Measurements from ENCODE around the gene CHAD.
A peak's percentile ranks its signal among the peaks of the same experiment; 100 is the strongest.
"Not testable (repeated sequence)": the region's sequence is repeated elsewhere in the genome, so short reads cannot be mapped to it uniquely, and the experiment has no call there.

CHAD gene

GRCh38 chr17:50493744-50494143 is 25.1 kb upstream of the CHAD start:
- DNase-seq, result no peak

DNA sequence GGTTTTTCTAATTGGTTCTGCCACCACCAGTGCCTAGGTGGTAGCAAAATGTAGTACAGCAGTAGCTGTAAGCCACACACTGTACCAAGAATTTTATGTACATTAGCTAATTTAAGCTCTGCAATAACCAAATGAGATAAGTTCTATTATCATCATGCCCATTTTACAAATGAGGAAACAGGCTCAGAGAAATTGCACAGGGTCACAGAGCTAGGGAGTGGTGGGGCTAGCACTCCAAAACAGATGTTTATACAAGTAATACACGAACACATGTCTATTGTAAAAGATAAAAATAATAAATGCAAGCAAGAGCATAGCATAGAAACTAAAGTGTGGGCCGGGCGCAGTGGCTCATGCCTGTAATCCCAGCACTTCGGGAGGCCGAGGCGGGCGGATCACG is 23.5 kb upstream of the CHAD start:
- no peak for DNase-seq

DNA sequence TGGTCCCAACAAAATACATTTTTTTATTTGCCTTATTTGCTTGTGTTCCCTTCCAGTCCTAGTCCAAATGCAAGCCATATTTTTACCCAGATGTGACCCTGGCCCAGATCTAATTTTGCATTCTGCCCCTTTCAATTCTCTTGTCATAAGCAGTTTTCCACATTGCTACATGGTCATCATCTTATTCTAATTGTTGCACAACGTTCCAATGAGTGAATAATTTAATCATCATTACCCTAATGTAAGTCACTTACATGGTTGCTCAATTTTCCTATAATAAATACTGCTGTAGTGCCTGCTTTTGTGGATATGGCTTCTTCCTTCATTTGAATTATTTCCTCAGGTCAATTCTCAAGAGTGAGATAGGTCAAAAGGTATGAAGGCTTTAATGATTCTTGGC is 22.8 kb upstream of the CHAD start:
- DNase-seq, result no peak

- DNase-seq, result no peak
Observed at GRCh38 chr17:50488880-50489279, 20.2 kb upstream of the CHAD start.

- DNase-seq, result no peak
Observed at GRCh38 chr17:50487213-50488096, 18.8 kb upstream of the CHAD start.

DNA sequence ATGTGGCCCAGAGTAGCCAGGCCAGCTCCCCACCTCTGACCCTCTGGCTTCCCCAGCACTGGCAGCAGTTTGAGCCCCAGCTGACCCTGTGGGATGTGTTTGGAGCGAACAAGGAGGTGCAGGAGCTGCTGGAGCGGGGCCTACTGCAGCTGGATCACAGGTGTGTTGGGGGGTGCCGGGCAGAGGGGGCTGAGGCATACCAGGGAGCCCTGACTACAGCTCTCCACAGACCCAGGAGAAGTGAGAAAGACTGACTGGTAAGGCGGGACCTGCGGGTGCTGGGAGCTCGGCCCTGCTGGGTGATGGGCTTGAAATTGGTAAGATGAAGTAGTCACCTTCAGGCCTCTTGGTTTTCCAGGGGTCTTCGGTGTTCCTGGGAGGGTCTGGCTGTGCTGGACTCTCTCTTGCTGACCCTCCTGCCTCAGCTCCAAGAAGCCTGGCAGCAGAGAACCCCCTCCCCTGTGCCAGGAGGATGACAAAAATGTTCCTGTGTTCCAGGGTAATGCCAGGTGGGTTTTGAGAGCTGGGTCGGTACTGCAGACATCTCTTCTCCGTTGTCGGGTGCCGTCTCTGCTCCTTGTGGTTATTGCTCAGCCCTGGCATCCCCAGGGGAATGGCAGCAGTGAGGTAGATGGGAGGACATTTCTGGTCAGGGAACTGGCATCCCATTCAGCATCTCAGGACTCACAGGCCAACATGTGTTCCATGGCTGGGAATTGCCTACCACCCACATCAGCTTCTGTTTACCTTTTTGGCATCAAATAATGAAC is 15.9 kb upstream of the CHAD start:
- no peak for DNase-seq

- DNase-seq, result no peak
Observed at GRCh38 chr17:50483266-50483665, 14.6 kb upstream of the CHAD start.

DNA sequence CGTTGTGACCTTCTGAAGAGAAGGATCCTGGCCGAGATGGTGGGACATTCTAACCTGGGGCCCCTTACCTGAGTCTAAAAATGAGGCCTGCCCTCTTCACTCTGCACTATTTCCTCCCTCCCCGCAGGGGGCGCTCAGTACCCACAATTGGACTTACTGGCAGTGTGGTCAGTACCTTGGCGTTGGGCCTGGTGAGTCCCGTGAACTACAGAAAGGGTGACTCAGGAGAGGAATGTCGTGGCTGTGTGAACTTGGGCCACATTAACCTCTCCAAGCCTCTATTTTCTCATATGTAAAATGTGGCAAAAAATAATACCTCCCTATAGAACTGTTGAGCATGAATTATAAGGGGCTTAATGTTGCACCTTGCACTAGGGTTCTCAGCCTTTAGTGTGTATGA is 13.8 kb upstream of the CHAD start:
- DNase-seq, result peak; percentile 85 to 93

DNA sequence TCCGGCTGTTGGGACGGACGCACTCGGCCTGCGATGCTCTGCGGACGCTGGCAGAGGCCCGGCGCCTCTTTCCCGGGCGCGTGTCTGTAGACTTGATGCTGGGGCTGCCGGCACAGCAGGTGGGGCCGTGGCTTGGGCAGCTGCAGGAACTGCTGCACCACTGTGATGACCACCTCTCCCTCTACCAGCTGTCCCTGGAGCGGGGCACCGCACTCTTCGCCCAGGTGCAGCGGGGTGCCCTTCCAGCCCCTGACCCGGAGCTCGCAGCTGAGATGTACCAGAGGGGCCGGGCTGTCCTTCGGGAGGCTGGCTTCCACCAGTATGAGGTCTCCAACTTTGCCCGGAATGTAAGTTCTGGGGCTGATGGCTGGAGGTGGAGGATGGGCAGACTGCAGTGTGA is 13.4 kb upstream of the CHAD start:
- no peak for DNase-seq

- DNase-seq, result no peak
Observed at GRCh38 chr17:50481648-50482047, 13.0 kb upstream of the CHAD start.

DNA sequence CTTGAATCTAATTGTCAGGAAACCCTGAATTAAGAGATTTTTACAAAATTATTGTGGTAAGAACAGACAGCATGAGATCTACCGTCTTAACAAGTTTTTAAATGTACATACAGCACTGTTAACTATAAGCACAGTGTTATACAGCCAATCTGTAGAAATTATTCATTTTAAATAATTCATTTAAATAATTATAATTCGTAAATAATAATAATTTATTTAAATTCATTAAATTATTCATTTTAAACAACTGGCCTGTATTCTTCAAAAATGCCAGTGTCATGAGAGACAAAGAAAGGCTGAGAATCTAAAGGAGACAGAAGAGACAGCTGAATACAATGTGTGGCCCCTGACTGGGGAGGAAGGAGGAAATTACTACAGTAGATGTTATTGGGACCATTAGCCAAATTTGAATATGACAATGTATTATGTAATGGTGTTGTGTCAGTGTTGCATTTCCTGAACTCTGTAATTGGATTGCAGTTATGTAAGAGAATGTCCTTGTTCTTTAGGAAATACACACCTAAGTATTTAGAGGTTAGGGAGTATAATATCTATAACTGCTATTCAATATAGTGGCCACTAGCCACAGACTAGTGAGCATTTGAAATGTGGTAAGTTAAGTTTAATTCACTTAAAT is 12.3 kb upstream of the CHAD start:
- DNase-seq, result peak; percentile 18 to 64

- no peak for DNase-seq
Observed at GRCh38 chr17:50480142-50480764, 11.6 kb upstream of the CHAD start.

DNA sequence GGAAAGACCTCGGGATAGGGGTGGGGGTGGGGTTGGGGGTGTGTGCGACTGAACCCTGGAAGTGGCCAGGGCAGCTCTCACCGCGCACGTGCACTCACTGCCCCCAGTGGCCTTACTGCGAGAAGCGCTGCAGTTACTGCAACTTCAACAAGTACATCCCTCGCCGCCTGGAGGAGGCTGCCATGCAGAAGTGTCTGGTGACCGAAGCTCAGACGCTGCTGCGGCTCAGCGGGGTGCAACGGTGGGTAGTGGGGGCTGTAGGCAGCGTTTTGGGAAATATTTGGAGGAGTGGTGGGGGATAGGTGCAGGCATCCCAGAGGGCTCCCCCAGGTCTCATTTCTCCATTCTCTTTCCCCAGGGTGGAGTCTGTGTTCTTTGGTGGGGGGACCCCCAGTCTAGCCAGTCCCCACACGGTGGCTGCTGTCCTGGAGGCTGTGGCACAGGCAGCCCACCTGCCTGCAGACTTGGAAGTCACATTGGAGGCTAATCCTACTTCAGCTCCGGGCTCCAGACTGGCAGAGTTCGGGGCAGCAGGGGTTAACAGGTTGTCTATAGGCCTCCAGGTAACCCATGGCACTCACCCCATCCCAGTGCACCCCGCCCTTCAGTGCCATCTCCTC is 11.0 kb upstream of the CHAD start:
- peak; percentile 80 to 84 for DNase-seq

DNA sequence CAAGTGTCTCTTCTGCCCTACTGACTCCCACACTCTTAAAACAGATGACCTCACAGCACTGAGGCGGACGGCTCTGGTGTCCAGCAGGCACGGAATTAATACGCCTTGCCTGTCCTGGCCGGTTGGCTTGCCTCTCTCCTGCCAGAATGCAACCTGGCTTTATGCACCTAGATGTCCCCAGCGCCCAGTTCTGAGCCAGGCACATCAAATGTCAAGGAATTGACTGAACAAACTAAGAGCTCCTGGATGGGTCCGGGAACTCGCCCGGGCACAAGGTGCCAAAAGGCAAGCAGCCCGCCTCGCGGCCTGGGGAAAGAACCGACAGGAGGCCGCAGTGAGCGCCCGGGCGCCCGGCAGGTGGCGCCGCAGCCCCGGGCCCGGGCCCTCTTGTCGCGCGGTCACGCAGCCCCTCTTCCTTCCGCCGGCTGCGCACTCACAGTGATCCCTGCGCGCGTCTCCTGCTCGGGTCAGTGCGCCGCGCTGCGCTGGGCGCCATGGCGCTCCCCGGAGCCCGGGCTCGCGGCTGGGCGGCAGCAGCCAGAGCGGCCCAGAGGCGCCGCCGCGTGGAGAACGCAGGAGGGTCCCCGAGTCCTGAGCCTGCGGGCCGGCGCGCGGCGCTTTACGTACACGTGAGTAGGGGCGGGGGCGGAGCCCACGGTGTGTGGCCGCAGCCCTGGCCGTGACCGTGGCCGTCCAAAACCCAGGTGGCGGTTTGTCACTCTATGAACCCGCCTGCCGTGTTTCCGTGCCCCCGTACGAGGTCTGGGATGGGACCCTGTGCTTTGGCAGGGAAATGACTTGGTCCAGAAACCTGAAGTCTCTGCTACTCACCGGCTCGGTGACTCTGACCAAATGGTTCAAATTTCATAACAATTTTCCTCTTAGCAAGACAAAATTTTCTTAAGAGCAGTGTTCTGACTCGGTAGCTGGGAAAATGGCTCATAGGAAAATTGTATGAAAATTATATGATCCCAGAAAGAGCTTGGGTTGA is 10.0 kb upstream of the CHAD start, which contains the start of gene RSAD1:
RSAD1 (plus strand) TSS at position 470 of the 991 bp plus-strand sequence; CDS start at position 495, 25 bp downstream.
- DNase-seq, result peak; percentile 88 to 92

- no peak for DNase-seq
Observed at GRCh38 chr17:50477976-50478375, 9.3 kb upstream of the CHAD start.

DNA sequence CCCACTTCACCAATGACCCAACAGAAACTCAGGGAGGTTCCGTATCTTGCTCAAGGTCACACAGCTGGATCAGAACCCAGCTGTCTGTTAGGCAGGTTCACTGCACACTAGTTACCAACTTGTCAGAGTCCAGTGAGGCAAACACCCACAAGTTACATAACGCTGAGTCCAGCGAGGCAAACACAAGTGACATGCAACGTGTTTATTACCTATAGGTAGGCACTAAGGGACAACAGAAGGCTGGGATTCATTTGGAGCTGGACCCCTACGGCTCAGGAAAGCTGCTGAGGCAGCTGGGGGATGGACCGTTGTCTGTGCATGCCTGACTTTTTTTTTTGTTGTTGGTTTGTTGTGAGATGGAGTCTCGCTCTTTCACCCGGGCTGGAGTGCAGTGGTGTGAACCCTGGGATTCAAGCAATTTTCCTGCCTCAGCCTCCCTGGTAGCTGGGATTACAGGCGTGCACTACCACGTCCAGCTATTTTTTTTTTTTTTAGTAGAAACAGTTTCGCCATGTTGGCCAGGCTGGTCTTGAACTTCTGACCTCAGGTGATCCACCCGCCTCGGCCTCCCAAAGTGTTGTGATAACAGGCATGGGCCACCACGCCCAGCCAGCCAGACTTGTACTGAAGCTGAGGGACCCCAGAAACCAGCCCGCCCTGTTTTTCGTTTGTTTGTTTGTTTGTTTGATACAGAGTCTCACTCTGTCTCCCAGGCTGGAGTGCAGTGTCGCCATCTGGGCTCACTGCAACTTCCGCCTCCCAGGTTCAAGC is 8.1 kb upstream of the CHAD start:
- DNase-seq, result no peak

DNA sequence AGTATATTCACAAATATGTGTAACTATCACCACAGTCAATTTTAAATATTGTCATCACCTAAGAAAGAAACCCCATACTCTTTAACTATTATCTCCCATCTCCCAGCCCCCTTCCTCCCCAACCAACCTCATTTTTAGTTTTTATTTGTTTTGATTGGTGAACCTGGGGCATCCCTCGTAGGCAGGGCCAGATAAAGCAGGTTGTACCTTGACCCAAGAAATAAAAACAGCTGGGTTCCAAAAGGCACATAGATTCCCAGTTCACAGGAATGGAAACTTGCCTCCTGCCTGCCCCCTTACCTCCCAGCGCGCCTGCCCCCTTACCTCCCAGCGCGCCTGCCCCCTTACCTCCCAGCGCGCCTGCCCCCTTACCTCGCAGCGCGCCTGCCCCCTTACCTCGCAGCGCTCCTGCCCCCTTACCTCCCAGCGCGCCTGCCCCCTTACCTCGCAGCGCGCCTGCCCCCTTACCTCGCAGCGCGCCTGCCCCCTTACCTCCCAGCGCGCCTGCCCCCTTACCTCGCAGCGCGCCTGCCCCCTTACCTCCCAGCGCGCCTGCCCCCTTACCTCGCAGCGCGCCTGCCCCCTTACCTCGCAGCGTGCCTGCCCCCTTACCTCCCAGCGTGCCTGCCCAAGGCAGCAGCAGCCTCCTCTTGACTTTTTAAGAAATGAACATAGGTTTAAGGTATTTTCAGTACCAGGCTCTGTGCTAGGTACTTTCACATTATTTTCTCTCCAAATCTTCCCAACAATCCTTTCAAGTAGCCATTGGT is 7.3 kb upstream of the CHAD start:
- not testable (repeated sequence) for DNase-seq

DNA sequence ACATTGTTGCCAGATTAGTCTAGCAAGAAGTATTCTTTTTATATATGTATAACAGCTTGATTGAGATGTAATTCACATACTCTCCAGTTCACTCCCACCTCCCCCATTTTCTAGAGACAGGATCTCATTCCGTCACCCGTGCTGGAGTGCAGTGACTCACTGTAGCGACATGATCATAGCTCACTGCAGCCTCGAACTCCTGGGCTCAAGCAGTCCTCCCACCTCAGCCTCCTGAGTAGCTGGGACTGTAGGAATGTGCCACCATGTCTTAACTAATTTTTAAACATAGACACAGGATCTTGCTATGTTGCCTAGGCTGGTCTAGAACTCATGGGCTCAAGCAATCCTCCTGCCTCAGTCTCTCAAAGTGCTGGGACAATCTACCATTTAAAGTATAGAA is 6.7 kb upstream of the CHAD start:
- DNase-seq, result no peak

DNA sequence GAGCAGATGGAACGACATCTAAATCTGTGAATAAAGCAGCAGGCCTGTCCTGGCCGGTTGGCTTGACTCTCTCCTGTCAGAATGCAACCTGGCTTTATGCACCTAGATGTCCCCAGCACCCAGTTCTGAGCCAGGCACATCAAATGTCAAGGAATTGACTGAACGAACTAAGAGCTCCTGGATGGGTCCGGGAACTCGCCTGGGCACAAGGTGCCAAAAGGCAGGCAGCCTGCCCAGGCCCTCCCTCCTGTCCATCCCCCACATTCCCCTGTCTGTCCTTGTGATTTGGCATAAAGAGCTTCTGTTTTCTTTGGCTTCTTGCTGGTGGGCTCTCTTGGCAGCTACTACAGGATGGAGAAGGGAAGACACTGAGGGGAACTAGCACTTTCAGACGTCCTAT is 5.8 kb upstream of the CHAD start:
- DNase-seq, result no peak

All from inflammatory macrophage (primary cell).